Panc1 (cell line): ENCODE results near the gene ZNF287.

Source experiments
- CTCF ChIP-seq: fragments of 450-650 bp; IDR thresholded peaks from 2 replicates; pipeline ENCODE4 v1.5.1; 2017; ENCODE audit warnings: mild to moderate bottlenecking
- POLR2AphosphoS5 ChIP-seq: IDR thresholded peaks from 2 replicates; pipeline ENCODE4 v1.6.1; 2012; ENCODE audit warnings: mild to moderate bottlenecking, low read depth, low read length, moderate library complexity
- SIN3A ChIP-seq: IDR thresholded peaks from 2 replicates; pipeline ENCODE4 v1.6.1; 2012; ENCODE audit warnings: low read depth, mild to moderate bottlenecking, low read length, moderate library complexity, borderline replicate concordance; ENCODE audit not compliant: insufficient read depth
- TCF7L2 ChIP-seq: IDR thresholded peaks from 2 replicates; pipeline ENCODE4 v1.6.1; 2011; ENCODE audit warnings: mild to moderate bottlenecking, low read depth, low read length, inconsistent platforms

DNA sequence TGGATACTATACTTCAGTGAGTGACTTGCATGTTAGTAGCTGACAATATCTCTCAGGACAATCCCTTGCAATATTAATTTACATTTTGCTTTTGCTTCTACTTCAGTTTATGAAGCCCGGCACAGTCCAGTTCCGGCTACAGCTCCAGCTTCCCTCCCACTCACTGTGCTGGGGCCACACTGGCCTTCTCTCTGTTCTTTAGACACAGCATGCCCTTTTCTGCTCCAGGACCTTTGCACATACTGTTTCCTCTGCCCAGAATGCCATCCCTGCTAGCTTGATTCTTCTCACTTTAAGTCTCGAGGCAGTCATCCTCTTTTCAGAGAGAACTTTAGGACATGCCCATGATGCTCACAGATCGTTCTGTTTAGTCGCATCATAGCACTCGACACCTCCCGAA lies 51.5 kb downstream of the ZNF287 start:
- TF ChIP-seq POLR2AphosphoS5 (no peak), CTCF (no peak), TCF7L2 (no peak), SIN3A (no peak)
